Activated CD8-positive, alpha-beta T cell treated with anti-CD3 and anti-CD28 coated beads for 36 hours (primary cell): Measurements from ENCODE around the gene SPSB3. TPM values are rescaled to one million over a fixed set of nuclear protein-coding genes. Genes with fewer than 3 reads are reported as not detected.

Experiments
- ATAC-seq: fragments of 200-7000 bp; cut with Tn5 transposase; one replicate; pipeline ENCODE4 v1.10.0; 2021; ENCODE audit warnings: mild to moderate bottlenecking, moderate library complexity
- CTCF ChIA-PET: fragments of 350-600 bp; sonication (Branson Sonifier 250); formaldehyde crosslinking; loops from one replicate; lab custom pipeline; 2021; ENCODE audit warnings: antibody characterized with exemption; lab: Charles Lee
- POLR2A ChIA-PET: fragments of 350-600 bp; sonication (Branson Sonifier 250); formaldehyde crosslinking; loops from one replicate; lab custom pipeline; 2021; ENCODE audit warnings: antibody characterized with exemption; lab: Charles Lee
- DNase-seq: peaks from one replicate; pipeline ENCODE4 v3.0.0-alpha.2; 2020
- H3K27ac Mint-ChIP-seq: one replicate; pipeline ENCODE4 v1.8.0; 2021; ENCODE audit warnings: mild to moderate bottlenecking, mixed read lengths
- H3K27me3 Mint-ChIP-seq: one replicate; pipeline ENCODE4 v1.8.0; 2021; ENCODE audit warnings: mixed read lengths
- H3K36me3 Mint-ChIP-seq: one replicate; pipeline ENCODE4 v1.8.0; 2021; ENCODE audit warnings: low read depth, mixed read lengths
- H3K4me1 Mint-ChIP-seq: one replicate; pipeline ENCODE4 v1.8.0; 2021; ENCODE audit warnings: low read depth, mixed read lengths
- H3K4me3 Mint-ChIP-seq: one replicate; pipeline ENCODE4 v1.8.0; 2021; ENCODE audit warnings: mild to moderate bottlenecking, moderate library complexity, mixed read lengths
- H3K9me3 Mint-ChIP-seq: one replicate; pipeline ENCODE4 v1.8.0; 2021; ENCODE audit warnings: mixed read lengths
- intact Hi-C: fragments of 100-400 bp; cut with micrococcal nuclease; formaldehyde crosslinking; loops from one replicate; pipeline ENCODE4 v1.10.0; 2022
- total RNA-seq, 2 experiments: library from RNA; stranded (reverse); gene quantifications; one replicate each; pipeline ENCODE4 v1.2.3, GENCODE V29; 2021
- TF ChIP-seq, protein P1 (sequence below): fragments of 200-600 bp; IDR thresholded peaks from one replicate; pipeline ENCODE4 v1.8.0; 2022; ENCODE audit warnings: antibody characterized with exemption, mild to moderate bottlenecking

SPSB3 gene
- total RNA-seq, 2 experiments from 2014 or later = 14.4 to 15.2 TPM

DNA sequence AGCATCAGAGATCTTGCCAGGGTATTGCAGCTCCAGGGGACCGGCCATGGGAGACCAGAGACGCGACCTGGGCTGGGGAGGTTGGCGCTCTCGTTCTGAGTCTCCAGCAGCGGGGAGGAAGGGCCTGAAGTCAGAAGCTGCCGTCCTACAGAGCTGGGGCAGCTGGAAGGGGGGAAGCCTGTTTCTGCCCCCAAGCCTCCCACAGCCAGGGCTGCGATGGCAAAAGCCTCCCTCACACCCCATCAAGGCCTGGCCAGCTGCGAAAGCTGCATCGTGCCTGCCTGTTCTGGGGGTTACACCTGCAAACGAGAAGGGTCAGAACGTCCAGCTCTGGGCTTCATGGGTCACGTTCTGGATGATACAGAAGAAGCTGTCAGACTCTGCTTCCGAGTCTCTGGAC is 50.3 kb downstream of the SPSB3 start:
- no peak overlapping the region for H3K27ac Mint-ChIP-seq
- CTCF ChIA-PET = no interaction called here
- H3K27me3 Mint-ChIP-seq = no peaks in the 10 kb centered on the region
- TF ChIP-seq, protein P1, sequence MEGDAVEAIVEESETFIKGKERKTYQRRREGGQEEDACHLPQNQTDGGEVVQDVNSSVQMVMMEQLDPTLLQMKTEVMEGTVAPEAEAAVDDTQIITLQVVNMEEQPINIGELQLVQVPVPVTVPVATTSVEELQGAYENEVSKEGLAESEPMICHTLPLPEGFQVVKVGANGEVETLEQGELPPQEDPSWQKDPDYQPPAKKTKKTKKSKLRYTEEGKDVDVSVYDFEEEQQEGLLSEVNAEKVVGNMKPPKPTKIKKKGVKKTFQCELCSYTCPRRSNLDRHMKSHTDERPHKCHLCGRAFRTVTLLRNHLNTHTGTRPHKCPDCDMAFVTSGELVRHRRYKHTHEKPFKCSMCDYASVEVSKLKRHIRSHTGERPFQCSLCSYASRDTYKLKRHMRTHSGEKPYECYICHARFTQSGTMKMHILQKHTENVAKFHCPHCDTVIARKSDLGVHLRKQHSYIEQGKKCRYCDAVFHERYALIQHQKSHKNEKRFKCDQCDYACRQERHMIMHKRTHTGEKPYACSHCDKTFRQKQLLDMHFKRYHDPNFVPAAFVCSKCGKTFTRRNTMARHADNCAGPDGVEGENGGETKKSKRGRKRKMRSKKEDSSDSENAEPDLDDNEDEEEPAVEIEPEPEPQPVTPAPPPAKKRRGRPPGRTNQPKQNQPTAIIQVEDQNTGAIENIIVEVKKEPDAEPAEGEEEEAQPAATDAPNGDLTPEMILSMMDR = no peak
- DNase-seq = no peak
- H3K4me1 Mint-ChIP-seq = no peaks in the 10 kb centered on the region
- ATAC-seq = no peak
- no peak overlapping the region for H3K4me3 Mint-ChIP-seq
- peaks cover 3% of the 10 kb centered on the region for H3K36me3 Mint-ChIP-seq
- no peaks in the 10 kb centered on the region for H3K9me3 Mint-ChIP-seq
- intact Hi-C loops = no loop called here
- POLR2A ChIA-PET = no interaction called here

GRCh38 chr16:1731603-1732002 is 50.8 kb downstream of the SPSB3 start:
- H3K27ac Mint-ChIP-seq = no peak overlapping the region
- intact Hi-C loops = no loop called here
- CTCF ChIA-PET = no interaction called here
- no peak for ATAC-seq
- H3K4me1 Mint-ChIP-seq = no peaks in the 10 kb centered on the region
- H3K4me3 Mint-ChIP-seq = no peak overlapping the region
- no peaks in the 10 kb centered on the region for H3K9me3 Mint-ChIP-seq
- POLR2A ChIA-PET = no interaction called here
- no peak for DNase-seq
- H3K36me3 Mint-ChIP-seq = peaks cover 7% of the 10 kb centered on the region
- TF ChIP-seq, protein P1 = no peak
- no peaks in the 10 kb centered on the region for H3K27me3 Mint-ChIP-seq

GRCh38 chr16:1731073-1731472 is 51.3 kb downstream of the SPSB3 start:
- no peaks in the 10 kb centered on the region for H3K27me3 Mint-ChIP-seq
- no peaks in the 10 kb centered on the region for H3K9me3 Mint-ChIP-seq
- H3K4me3 Mint-ChIP-seq = no peak overlapping the region
- ChIA-PET POLR2A (no interaction called here), CTCF (no interaction called here)
- no peak overlapping the region for H3K27ac Mint-ChIP-seq
- H3K4me1 Mint-ChIP-seq = no peaks in the 10 kb centered on the region
- intact Hi-C loops = no loop called here
- TF ChIP-seq, protein P1 = no peak
- DNase-seq = no peak
- peaks cover 7% of the 10 kb centered on the region for H3K36me3 Mint-ChIP-seq
- no peak for ATAC-seq

- intact Hi-C loops = no loop called here
- no peak overlapping the region for H3K4me3 Mint-ChIP-seq
- H3K36me3 Mint-ChIP-seq = peaks cover 7% of the 10 kb centered on the region
- ATAC-seq (no peak), DNase-seq (no peak)
- POLR2A ChIA-PET = no interaction called here
- TF ChIP-seq, protein P1 = no peak
- H3K9me3 Mint-ChIP-seq = no peaks in the 10 kb centered on the region
- CTCF ChIA-PET = interaction anchor here (1.2 kb wide), 1 partner anchor 23 kb away, joined by 3 read pairs; the partner anchor contains the start of gene MAPK8IP3
- no peak overlapping the region for H3K27ac Mint-ChIP-seq
- H3K27me3 Mint-ChIP-seq = no peaks in the 10 kb centered on the region
- no peaks in the 10 kb centered on the region for H3K4me1 Mint-ChIP-seq
Observed at GRCh38 chr16:1729445-1729844, 52.9 kb downstream of the SPSB3 start.

DNA sequence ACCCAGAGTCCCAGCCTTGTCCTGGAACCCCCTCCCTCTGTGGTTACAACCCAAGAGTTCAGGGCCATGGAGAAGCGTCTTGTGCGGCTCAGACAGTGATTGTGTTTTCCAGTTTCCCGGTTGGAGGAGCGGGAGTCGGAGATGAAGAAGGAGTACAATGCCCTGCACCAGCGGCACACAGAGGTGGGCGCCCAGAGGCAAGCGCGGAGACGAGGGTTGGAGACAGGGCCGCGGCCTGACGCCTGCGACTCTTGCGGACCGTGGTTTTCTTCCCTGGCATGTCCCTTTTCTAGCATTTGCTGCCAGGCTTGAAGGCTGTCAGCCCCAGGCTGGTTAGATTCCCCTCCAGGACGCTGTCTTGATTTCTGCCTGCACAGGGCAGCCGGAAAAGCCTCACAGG is 53.3 kb downstream of the SPSB3 start:
- ChIA-PET CTCF (interaction anchor here (1.3 kb wide), 1 partner anchor 23 kb away, joined by 4 read pairs; no protein-coding TSS in a partner anchor), POLR2A (interaction anchor here (0.6 kb wide), 1 partner anchor 218 kb away, joined by 3 read pairs; no protein-coding TSS in a partner anchor)
- DNase-seq (no peak), ATAC-seq (no peak)
- no peak overlapping the region for H3K27ac Mint-ChIP-seq
- TF ChIP-seq, protein P1 = no peak
- H3K36me3 Mint-ChIP-seq = peaks cover 7% of the 10 kb centered on the region
- no peaks in the 10 kb centered on the region for H3K9me3 Mint-ChIP-seq
- no peaks in the 10 kb centered on the region for H3K4me1 Mint-ChIP-seq
- H3K27me3 Mint-ChIP-seq = no peaks in the 10 kb centered on the region
- H3K4me3 Mint-ChIP-seq = no peak overlapping the region
- intact Hi-C loops = no loop called here
